ENCODE measurements around the gene AFAP1.

DNA sequence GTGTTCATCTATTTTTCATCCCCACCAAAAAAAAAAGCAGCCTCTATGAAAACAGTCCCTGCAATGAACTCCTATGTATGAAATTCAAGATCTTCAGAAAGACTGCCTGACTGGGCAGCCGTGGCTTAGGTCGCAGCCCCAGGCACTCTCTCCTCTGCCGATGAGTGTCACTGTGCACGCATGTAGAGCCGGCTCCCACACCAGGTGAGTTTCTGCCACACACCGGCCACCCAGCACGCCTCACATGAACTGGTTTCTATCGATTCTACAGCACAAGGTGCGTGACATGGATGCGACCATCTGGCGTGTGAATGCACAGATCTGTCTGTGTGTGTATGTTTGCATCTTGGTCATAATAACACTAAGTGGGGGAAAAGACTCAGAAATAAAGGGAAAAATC is 140.4 kb downstream of the AFAP1 start:
- TF ChIP-seq POLR2AphosphoS5 (IDR thresholded peaks at IDR 0.05; ENCODE audit: low read depth, low read length) (no peak), PHF8 (conservative IDR thresholded peaks at IDR 0.05; ENCODE audit: low read depth, low read length) (no peak), SIN3A (conservative IDR thresholded peaks at IDR 0.05 in 1 of 2, IDR thresholded peaks at IDR 0.05 in 1 of 2; ENCODE audit: low read depth in 1 of 2, low read length in 2 of 2) (no peak), ZNF274 (IDR thresholded peaks at IDR 0.05; ENCODE audit: borderline replicate concordance, extremely low read depth, low read length) (no peak)
- TF ChIP-seq, protein P1, sequence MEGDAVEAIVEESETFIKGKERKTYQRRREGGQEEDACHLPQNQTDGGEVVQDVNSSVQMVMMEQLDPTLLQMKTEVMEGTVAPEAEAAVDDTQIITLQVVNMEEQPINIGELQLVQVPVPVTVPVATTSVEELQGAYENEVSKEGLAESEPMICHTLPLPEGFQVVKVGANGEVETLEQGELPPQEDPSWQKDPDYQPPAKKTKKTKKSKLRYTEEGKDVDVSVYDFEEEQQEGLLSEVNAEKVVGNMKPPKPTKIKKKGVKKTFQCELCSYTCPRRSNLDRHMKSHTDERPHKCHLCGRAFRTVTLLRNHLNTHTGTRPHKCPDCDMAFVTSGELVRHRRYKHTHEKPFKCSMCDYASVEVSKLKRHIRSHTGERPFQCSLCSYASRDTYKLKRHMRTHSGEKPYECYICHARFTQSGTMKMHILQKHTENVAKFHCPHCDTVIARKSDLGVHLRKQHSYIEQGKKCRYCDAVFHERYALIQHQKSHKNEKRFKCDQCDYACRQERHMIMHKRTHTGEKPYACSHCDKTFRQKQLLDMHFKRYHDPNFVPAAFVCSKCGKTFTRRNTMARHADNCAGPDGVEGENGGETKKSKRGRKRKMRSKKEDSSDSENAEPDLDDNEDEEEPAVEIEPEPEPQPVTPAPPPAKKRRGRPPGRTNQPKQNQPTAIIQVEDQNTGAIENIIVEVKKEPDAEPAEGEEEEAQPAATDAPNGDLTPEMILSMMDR (IDR thresholded peaks at IDR 0.05; ENCODE audit: control extremely low read depth in 1 of 3, insufficient read depth in 1 of 3, low read depth in 1 of 3, low read length in 3 of 3) = no peak

All from H1 (cell line).